IMR-90 (cell line): ENCODE data around the gene CLRN3. TPM values are rescaled to one million over a fixed set of nuclear protein-coding genes. Genes with fewer than 3 reads are reported as not detected.

Experiments used
- ATAC-seq: fragments of 200-7000 bp; cut with Tn5 transposase; 2 replicates; pipeline ENCODE4 v1.9.1; 2020; ENCODE audit warnings: low read depth, mild to moderate bottlenecking, moderate library complexity
- BruUV-seq: library from RNA; stranded (reverse); fragments of 400-500 nt; replicated peaks from 2 replicates; lab custom pipeline; 2021; lab: Mats Ljungman, UMichigan
- CTCF ChIA-PET: fragments of 300-600 bp; formaldehyde crosslinking; extraction: SDS; loops from one replicate; lab custom pipeline; 2021; ENCODE audit warnings: antibody characterized with exemption; lab: Yijun Ruan, JAX
- POLR2A ChIA-PET: fragments of 300-600 bp; sonication (Branson Sonifier 250); formaldehyde crosslinking; loops from one replicate; lab custom pipeline; 2022; ENCODE audit warnings: antibody characterized with exemption; ENCODE audit not compliant: unreplicated experiment; lab: Charles Lee
- DNase-seq: peaks from one replicate; pipeline ENCODE4 v3.0.0; 2013
- H2AFZ ChIP-seq: replicated peaks from 2 replicates; pipeline ENCODE3; 2013; ENCODE audit warnings: low read length, mild to moderate bottlenecking; ENCODE audit not compliant: poor library complexity
- H2AK5ac ChIP-seq: 2 replicates; pipeline ENCODE4 v1.6.1; 2013; ENCODE audit warnings: low read depth, low read length, inconsistent platforms
- H2AK9ac ChIP-seq: replicated peaks from 2 replicates; pipeline ENCODE3; 2013; ENCODE audit warnings: mild to moderate bottlenecking, low read depth, low read length, moderate library complexity; ENCODE audit not compliant: poor library complexity
- H2BK120ac ChIP-seq: 2 replicates; pipeline ENCODE4 v1.6.1; 2013; ENCODE audit warnings: low read depth, low read length, inconsistent platforms
- H2BK15ac ChIP-seq: 3 replicates; pipeline ENCODE4 v1.6.1; 2013; ENCODE audit warnings: low read depth, low read length, inconsistent platforms
- H2BK20ac ChIP-seq: 2 replicates; pipeline ENCODE4 v1.6.1; 2013; ENCODE audit warnings: low read depth, mild to moderate bottlenecking, inconsistent platforms, low read length, moderate library complexity
- H2BK5ac ChIP-seq: 2 replicates; pipeline ENCODE4 v1.6.1; 2013; ENCODE audit warnings: mild to moderate bottlenecking, low read depth, low read length, inconsistent platforms; ENCODE audit not compliant: poor library complexity, severe bottlenecking
- H3K14ac ChIP-seq: replicated peaks from 2 replicates; pipeline ENCODE4 v1.6.1; 2013; ENCODE audit warnings: low read depth, low read length, inconsistent platforms
- H3K18ac ChIP-seq: 2 replicates; pipeline ENCODE4 v1.6.1; 2013; ENCODE audit warnings: low read depth, low read length, control low read depth
- H3K23ac ChIP-seq: 2 replicates; pipeline ENCODE4 v1.6.1; 2013; ENCODE audit warnings: low read depth, low read length, inconsistent platforms
- H3K27ac ChIP-seq: 2 replicates; pipeline ENCODE4 v1.5.1; 2013; ENCODE audit warnings: mild to moderate bottlenecking, control low read depth, low read length; ENCODE audit not compliant: insufficient read depth
- H3K27me3 ChIP-seq: 2 replicates; pipeline ENCODE4 v1.6.1; 2013; ENCODE audit warnings: low read length; ENCODE audit not compliant: control insufficient read depth, insufficient read depth
- H3K36me3 ChIP-seq: 2 replicates; pipeline ENCODE4 v1.6.1; 2013; ENCODE audit warnings: low read length, mixed read lengths; ENCODE audit not compliant: control insufficient read depth, insufficient read depth
- H3K4ac ChIP-seq: 2 replicates; pipeline ENCODE4 v1.6.1; 2013; ENCODE audit warnings: low read depth, low read length, inconsistent platforms
- H3K4me1 ChIP-seq: 2 replicates; pipeline ENCODE4 v1.6.1; 2013; ENCODE audit warnings: low read length, mixed read lengths; ENCODE audit not compliant: control insufficient read depth, insufficient read depth
- H3K4me2 ChIP-seq: 2 replicates; pipeline ENCODE4 v1.6.1; 2013; ENCODE audit warnings: low read depth, mild to moderate bottlenecking, control low read depth, low read length, moderate library complexity
- H3K4me3 ChIP-seq: 2 replicates; pipeline ENCODE4 v1.5.1; 2013; ENCODE audit warnings: low read depth, mild to moderate bottlenecking, control low read depth, low read length, moderate library complexity; ENCODE audit not compliant: insufficient read depth
- H3K56ac ChIP-seq: 2 replicates; pipeline ENCODE4 v1.6.1; 2013; ENCODE audit warnings: low read length, inconsistent platforms; ENCODE audit not compliant: insufficient read depth; ENCODE audit errors: extremely low read depth
- H3K79me1 ChIP-seq, 2 experiments: 2 replicates each; pipeline ENCODE4 v1.6.1; 2013; ENCODE audit warnings: low read length in 2 of 2, inconsistent platforms in 1 of 2, low read depth in 1 of 2
- H3K9ac ChIP-seq: 2 replicates; pipeline ENCODE4 v1.6.1; 2013; ENCODE audit warnings: low read depth, low read length, control low read depth
- H3K9me1 ChIP-seq: 2 replicates; pipeline ENCODE4 v1.6.1; 2013; ENCODE audit warnings: low read length, inconsistent platforms; ENCODE audit not compliant: insufficient read depth
- H3K9me3 ChIP-seq: 2 replicates; pipeline ENCODE4 v1.6.1; 2013; ENCODE audit warnings: low read length; ENCODE audit not compliant: control insufficient read depth, insufficient read depth
- H4K20me1 ChIP-seq: 2 replicates; pipeline ENCODE4 v1.6.1; 2013; ENCODE audit warnings: low read length, inconsistent platforms; ENCODE audit not compliant: insufficient read depth
- H4K5ac ChIP-seq: 2 replicates; pipeline ENCODE4 v1.6.1; 2013; ENCODE audit warnings: mild to moderate bottlenecking, low read depth, low read length, control low read depth
- H4K8ac ChIP-seq, 2 experiments: 2 replicates each; pipeline ENCODE4 v1.6.1; 2013; ENCODE audit warnings: low read depth in 2 of 2, low read length in 2 of 2, control low read depth in 1 of 2, inconsistent platforms in 1 of 2
- H4K91ac ChIP-seq: 2 replicates; pipeline ENCODE4 v1.6.1; 2013; ENCODE audit warnings: low read depth, low read length, inconsistent platforms; ENCODE audit not compliant: insufficient read depth
- BHLHE40 ChIP-seq: fragments of 150-350 bp; IDR thresholded peaks from 2 replicates; pipeline ENCODE4 v1.6.1; 2016; ENCODE audit warnings: mild to moderate bottlenecking, low read depth, low read length
- CEBPB ChIP-seq: IDR thresholded peaks from 2 replicates; pipeline ENCODE4 v1.6.1; 2012; ENCODE audit warnings: low read depth, low read length, improper control_type of control experiment
- CHD1 ChIP-seq: IDR thresholded peaks from 2 replicates; pipeline ENCODE4 v1.6.1; 2012; ENCODE audit warnings: low read depth, low read length, improper control_type of control experiment
- CTCF ChIP-seq: conservative IDR thresholded peaks from 2 replicates; pipeline ENCODE4 v1.5.1; 2012; ENCODE audit warnings: mild to moderate bottlenecking, low read depth, low read length, improper control_type of control experiment
- ELK1 ChIP-seq: fragments of 150-350 bp; IDR thresholded peaks from 2 replicates; pipeline ENCODE4 v1.6.1; 2016; ENCODE audit warnings: low read depth, mild to moderate bottlenecking, low read length, moderate library complexity, borderline replicate concordance
- FOS ChIP-seq: fragments of 150-350 bp; IDR thresholded peaks from 2 replicates; pipeline ENCODE4 v1.6.1; 2016; ENCODE audit warnings: low read depth, low read length
- MAFK ChIP-seq: IDR thresholded peaks from 2 replicates; pipeline ENCODE4 v1.6.1; 2012; ENCODE audit warnings: low read depth, low read length, improper control_type of control experiment
- MAZ ChIP-seq: IDR thresholded peaks from 2 replicates; pipeline ENCODE4 v1.6.1; 2012; ENCODE audit warnings: low read depth, mild to moderate bottlenecking, low read length, improper control_type of control experiment, moderate library complexity, borderline replicate concordance
- MXI1 ChIP-seq: IDR thresholded peaks from 2 replicates; pipeline ENCODE4 v1.6.1; 2012; ENCODE audit warnings: low read depth, mild to moderate bottlenecking, low read length, moderate library complexity, borderline replicate concordance
- NFE2L2 ChIP-seq: fragments of 150-350 bp; IDR thresholded peaks from 2 replicates; pipeline ENCODE4 v1.6.1; 2016; ENCODE audit warnings: low read depth, mild to moderate bottlenecking, low read length
- POLR2A ChIP-seq: IDR thresholded peaks from 2 replicates; pipeline ENCODE4 v1.6.1; 2012; ENCODE audit warnings: mild to moderate bottlenecking, low read depth, low read length
- RAD21 ChIP-seq: IDR thresholded peaks from 2 replicates; pipeline ENCODE4 v1.6.1; 2012; ENCODE audit warnings: low read length, improper control_type of control experiment
- RCOR1 ChIP-seq: IDR thresholded peaks from 2 replicates; pipeline ENCODE4 v1.6.1; 2012; ENCODE audit warnings: mild to moderate bottlenecking, low read length, improper control_type of control experiment; ENCODE audit not compliant: insufficient replicate concordance
- RFX5 ChIP-seq: IDR thresholded peaks from 2 replicates; pipeline ENCODE4 v1.8.0; 2012; ENCODE audit warnings: low read depth, mild to moderate bottlenecking, low read length, moderate library complexity
- SMC3 ChIP-seq: fragments of 150-350 bp; IDR thresholded peaks from 2 replicates; pipeline ENCODE4 v1.6.1; 2016; ENCODE audit warnings: low read depth, mild to moderate bottlenecking, antibody characterized with exemption, low read length, moderate library complexity
- WGBS, 2 experiments: methylation state at CpG; one replicate each; pipeline versions ENCODE4 v1.1.5 to v1.1.7; 2013; ENCODE audit warnings: missing lambda C conversion rate in 2 of 2; ENCODE audit not compliant: insufficient read length in 1 of 2; ENCODE audit errors: extremely low coverage in 2 of 2; 5-methylcytosine and 5-hydroxymethylcytosine counted together
- dilution Hi-C: fragments of 300-500 bp; cut with HindIII; formaldehyde crosslinking; loops from one replicate; pipeline ENCODE4 v1.14.3; 2018; ENCODE audit warnings: low sequenced_read_pairs; ENCODE audit not compliant: unreplicated experiment
- in situ Hi-C: fragments of 300-500 bp; cut with MboI; formaldehyde crosslinking; loops from 3 replicates; pipeline ENCODE4 v1.14.3; 2019; ENCODE audit warnings: low sequenced_read_pairs, inconsistent platforms, mixed read lengths
- intact Hi-C: fragments of 100-400 bp; cut with micrococcal nuclease; formaldehyde crosslinking; loops from 2 replicates; pipeline ENCODE4 v1.10.0; 2022
- polyA plus RNA-seq, 3 experiments: library from polyadenylated mRNA; depleted of rRNA; stranded (reverse); fragments of >200 nt; gene quantifications; 2 replicates each; pipeline ENCODE4 v1.2.3, GENCODE V29; 2012; ENCODE audit warnings: low replicate concordance in 1 of 3
- total RNA-seq: library from RNA; depleted of rRNA; stranded (reverse); fragments of >200 nt; gene quantifications from 2 replicates; pipeline ENCODE4 v1.2.3, GENCODE V29; 2012
- TF ChIP-seq, protein P1 (sequence below): fragments of 150-350 bp; IDR thresholded peaks from 2 replicates; pipeline ENCODE4 v1.6.1; 2017; ENCODE audit warnings: mild to moderate bottlenecking, antibody characterized with exemption, low read length, low read depth

The CLRN3 gene
- total and polyA plus RNA-seq, 2 of the 4 experiments (the other 2 are of a cell fraction) = not detected

DNA sequence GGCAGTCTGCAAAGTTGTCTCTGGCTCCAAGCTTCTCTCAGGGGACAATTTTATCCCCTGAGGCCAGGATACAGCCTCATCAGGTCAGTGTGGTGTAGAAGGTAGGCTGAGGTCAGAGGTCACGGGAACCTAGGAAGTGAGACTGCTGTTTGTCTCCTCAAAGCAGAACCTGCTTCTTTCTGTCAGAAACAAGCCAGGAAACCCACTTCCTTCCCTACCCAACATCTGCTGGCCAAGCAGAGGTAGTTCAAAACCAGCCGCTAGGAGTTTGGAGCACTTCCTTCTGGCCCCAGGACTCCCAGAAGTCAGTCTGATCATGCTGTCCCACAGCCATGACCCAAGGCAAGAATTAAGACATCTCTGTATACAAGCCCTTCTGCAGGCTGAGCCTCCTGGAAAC, 12.2 kb downstream of the CLRN3 start:
- in situ Hi-C loops (no loop called here), dilution Hi-C loops (no loop called here), intact Hi-C loops (no loop called here)
- no peak overlapping the region for H3K4me3 ChIP-seq
- DNase-seq (no peak), ATAC-seq (no peak)
- POLR2A ChIA-PET = no interaction called here
- no peak overlapping the region for H2AK5ac ChIP-seq
- no peak overlapping the region for H4K5ac ChIP-seq
- no peak overlapping the region for H2AFZ ChIP-seq
- no peaks in the 10 kb centered on the region; the same call in 1 of the 2 replicates for H3K9me1 ChIP-seq
- no CpG with 5 or more reads among the region's 2 CpGs for WGBS, 2 experiments
- H3K27ac ChIP-seq = no peak overlapping the region
- H2BK120ac ChIP-seq = no peak overlapping the region
- no peak overlapping the region for H4K8ac ChIP-seq
- no peak overlapping the region for H3K4ac ChIP-seq
- no peaks in the 10 kb centered on the region for H3K4me1 ChIP-seq
- no TSS peak for BruUV-seq
- no peak overlapping the region for H3K14ac ChIP-seq
- H4K91ac ChIP-seq = no peak overlapping the region
- no peak overlapping the region for H3K23ac ChIP-seq
- no peak overlapping the region for H2BK15ac ChIP-seq
- H3K27me3 ChIP-seq = no peaks in the 10 kb centered on the region
- H2BK5ac ChIP-seq = no peak overlapping the region
- H2BK20ac ChIP-seq = no peak overlapping the region
- H3K18ac ChIP-seq = no peak overlapping the region
- no peak overlapping the region for H3K4me2 ChIP-seq
- no peaks in the 10 kb centered on the region for H3K9me3 ChIP-seq
- CTCF ChIA-PET = no interaction called here
- TF ChIP-seq FOS (no peak), RAD21 (no peak), BHLHE40 (no peak), SMC3 (no peak), CEBPB (no peak), MAZ (no peak), RFX5 (no peak), CTCF (no peak), MXI1 (no peak), NFE2L2 (no peak), ELK1 (no peak), MAFK (no peak), CHD1 (no peak), POLR2A (no peak), RCOR1 (no peak)
- TF ChIP-seq, protein P1, sequence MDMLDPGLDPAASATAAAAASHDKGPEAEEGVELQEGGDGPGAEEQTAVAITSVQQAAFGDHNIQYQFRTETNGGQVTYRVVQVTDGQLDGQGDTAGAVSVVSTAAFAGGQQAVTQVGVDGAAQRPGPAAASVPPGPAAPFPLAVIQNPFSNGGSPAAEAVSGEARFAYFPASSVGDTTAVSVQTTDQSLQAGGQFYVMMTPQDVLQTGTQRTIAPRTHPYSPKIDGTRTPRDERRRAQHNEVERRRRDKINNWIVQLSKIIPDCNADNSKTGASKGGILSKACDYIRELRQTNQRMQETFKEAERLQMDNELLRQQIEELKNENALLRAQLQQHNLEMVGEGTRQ = no peak
- H2AK9ac ChIP-seq = no peak overlapping the region
- H3K9ac ChIP-seq = no peak overlapping the region
- H3K79me1 ChIP-seq = no peaks in the 10 kb centered on the region
- no peaks in the 10 kb centered on the region for H4K20me1 ChIP-seq
- H3K36me3 ChIP-seq = no peaks in the 10 kb centered on the region
- no peak overlapping the region for H3K56ac ChIP-seq
